LoVo (cell line): ENCODE measurements around the gene SLC24A3.

Source experiments
- DNase-seq: peaks from one replicate; pipeline ENCODE4 v3.0.0-alpha.2; 2016; ENCODE audit warnings: low spot score

Gene SLC24A3

DNA sequence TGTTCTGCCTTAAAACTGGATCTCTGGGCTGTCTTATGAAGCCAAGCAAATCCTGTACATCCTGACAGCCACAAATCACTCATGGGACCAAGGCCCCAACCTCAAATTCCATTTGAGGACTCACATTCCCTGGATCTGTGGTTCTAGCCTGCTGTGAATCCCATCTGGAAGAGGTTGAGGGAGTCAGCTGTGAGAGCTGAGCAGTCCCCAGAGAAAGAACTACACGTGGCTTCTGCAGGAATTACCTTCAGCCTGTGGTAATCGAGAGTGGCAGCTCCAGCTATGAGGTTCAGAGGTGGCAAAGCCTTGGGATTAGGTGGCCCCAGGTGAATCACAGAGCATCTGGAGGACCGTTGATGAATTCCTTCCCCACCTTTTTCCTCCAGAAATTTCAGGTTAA, 245.2 kb downstream of the SLC24A3 start:
- DNase-seq: no peak

DNA sequence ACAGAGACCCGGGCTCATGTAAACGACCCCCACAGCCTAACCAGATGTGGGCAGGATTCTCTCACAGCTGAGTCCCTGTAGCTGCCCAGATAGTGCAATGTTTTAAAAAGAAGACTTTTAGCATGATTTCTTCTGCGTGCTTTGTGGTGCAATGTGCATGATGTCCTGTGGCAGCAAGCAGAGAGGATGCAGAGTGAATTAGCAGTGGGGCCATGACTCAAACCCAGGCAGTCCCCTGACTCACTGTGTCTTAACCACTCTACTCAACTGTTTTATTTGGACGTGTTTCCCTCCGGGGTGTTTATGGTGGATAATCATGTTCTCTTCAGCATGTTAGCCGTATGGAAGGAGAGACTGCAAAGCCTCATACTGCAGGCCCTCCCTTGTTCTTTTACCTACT, 247.9 kb downstream of the SLC24A3 start:
- no peak for DNase-seq

DNA sequence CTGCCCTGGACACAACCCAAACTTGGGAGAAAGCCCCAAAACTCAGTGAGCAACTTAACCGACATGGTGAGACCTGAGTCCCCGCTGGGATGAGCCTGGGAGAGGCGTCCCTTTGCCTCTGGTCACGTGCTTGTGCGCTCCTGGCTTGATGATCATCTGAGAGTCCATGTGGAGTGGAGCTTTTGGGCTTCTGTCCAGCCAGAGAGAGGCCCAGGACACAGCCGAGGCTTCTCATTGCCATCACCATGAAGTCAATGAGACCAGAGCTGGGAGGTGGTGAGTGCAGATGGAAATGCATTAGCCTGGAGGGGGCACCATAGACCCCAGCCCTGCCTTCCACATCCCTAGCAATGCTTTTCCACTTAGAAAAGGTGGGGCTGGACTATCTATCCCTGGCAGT, 250.0 kb downstream of the SLC24A3 start:
- DNase-seq: no peak

- DNase-seq: no peak
Measured at GRCh38 chr20:19463597-19463996, 251.2 kb downstream of the SLC24A3 start.

- DNase-seq: no peak
Measured at GRCh38 chr20:19465536-19465935, 253.1 kb downstream of the SLC24A3 start.

DNA sequence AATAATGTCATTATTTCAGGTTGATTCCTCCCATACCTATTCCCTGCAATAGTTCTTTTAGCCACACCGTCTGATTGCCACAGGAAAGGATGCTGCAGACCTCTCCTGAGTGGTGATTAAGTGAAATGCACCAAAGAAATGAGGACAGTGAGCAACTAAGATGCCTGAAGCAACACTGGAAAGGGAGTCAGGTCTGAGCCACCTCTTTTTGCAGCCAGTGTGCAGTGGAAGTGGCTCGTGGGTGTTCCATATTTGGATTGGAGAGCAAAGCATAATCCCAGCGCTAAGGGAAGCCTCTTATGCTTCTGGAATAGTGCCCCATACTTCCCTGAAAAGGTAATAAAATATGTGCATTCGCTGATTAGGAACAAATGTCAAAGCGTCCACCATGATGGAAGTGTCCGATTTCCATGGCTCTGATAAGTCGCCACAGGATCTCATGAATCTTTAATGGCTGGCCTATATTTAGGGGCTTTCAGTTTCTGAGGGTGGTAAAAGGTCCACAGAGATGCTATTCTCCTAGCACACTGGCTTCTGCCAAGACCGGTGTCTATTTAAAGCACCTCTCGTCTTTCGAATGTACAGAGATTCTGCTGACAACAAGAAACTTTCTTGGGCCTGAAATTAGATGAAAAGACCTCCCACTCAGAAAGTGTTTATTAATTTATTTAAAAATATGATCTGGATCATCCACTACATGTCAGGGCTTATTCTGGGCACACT, 253.9 kb downstream of the SLC24A3 start:
- DNase-seq: no peak

GRCh38 chr20:19473216-19473921, 260.9 kb downstream of the SLC24A3 start:
- no peak for DNase-seq

GRCh38 chr20:19473922-19474286, 261.5 kb downstream of the SLC24A3 start:
- DNase-seq: no peak

- DNase-seq: no peak
Measured at GRCh38 chr20:19478320-19478895, 266.0 kb downstream of the SLC24A3 start.

GRCh38 chr20:19482726-19483125, 270.3 kb downstream of the SLC24A3 start:
- no peak for DNase-seq

- DNase-seq: no peak
Measured at GRCh38 chr20:19483309-19483708, 270.9 kb downstream of the SLC24A3 start.

DNA sequence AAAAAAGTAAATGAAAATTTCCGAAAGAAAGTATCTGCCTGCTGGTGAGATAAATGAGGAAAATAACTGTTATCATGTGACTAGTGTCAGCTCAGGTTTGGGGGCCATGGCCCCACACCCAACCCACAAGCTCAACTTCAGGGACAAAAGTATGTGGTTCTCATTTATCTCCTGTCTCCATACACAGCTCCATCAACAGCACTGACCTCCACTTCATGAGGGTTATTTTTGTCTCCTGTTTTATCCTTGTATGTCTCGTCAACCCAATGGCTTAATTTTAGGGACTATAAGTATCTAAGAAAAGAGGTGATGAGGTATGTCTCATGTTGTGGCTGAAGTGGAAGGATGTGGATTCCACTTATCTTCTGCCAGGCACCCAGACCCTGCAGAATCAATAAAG, 274.0 kb downstream of the SLC24A3 start:
- no peak for DNase-seq

DNA sequence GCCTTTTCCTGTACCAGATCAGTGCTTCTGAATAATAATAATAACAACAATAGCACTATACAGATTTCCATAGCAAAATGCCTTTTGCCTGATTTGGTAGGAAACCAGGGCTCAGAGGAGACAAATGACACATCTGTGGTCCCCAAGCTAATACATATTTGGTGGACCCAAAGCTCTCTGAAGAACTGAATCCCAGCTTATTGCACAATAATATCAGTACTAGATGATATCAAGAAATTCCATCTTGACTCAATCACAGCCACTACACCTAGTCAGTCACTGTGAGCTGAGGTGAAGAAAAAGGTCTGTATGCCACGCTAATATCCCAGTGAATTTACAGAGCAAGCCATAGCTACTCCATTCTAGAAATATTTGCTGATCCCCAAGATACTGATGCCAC, 275.0 kb downstream of the SLC24A3 start:
- no peak for DNase-seq

GRCh38 chr20:19491241-19491640, 278.8 kb downstream of the SLC24A3 start:
- no peak for DNase-seq

GRCh38 chr20:19492116-19492515, 279.7 kb downstream of the SLC24A3 start:
- DNase-seq: no peak

GRCh38 chr20:19492687-19493336, 280.4 kb downstream of the SLC24A3 start:
- DNase-seq: no peak

DNA sequence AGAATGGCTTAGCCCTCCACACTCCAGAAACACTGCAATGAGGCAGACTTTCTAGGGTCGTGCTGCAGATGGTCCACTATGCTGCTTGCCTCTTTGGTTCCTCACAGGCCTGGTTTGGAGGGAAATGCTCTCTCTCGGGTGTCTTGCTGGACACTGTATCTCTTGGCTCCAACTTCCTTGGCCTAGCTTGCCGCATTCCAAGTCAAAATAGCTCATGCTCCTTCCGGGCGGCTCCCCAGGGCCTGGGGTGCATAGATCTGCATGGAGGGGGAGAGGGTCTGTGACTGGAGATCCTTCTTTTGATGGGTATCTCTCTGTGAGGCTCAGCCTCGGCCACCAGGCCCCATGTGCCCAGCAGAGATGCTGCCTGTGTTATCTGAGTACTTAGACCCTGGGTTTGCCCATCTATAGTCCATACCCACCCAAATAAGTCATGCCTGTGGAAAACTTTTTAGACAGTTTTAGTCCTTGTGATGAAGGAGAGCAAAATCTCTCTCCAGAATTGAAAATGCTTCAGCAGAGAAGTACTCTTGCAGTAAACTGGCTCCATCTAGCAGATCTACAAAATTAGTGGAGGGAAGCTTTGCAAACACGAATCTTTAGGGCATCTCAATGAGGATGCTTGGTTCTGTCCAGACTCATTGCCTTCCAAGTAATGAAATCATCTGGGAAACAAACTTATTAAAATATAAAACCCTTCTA, 281.5 kb downstream of the SLC24A3 start:
- DNase-seq: no peak

- DNase-seq: no peak
Measured at GRCh38 chr20:19495905-19496703, 283.7 kb downstream of the SLC24A3 start.

DNA sequence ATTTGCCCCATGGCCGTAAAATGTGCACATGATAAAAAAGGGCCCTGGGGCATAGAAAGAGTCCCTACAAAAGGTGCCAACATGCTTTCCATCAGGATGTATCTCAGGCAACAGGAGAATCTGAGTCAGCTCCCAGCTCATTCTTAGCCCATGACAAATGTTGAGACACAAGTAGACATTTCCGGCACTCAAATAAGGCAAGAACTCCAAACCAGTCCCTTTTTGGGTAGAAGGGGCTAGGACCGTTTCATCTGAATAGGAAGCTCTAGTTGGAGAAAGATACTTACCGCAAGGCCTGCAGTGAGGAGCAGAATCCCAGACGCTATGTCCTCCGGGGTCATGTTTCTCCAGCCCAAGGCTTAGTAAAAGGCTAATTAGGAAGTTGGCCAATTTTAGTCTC, 284.6 kb downstream of the SLC24A3 start:
- DNase-seq: no peak

- no peak for DNase-seq
Measured at GRCh38 chr20:19498756-19499155, 286.3 kb downstream of the SLC24A3 start.

- DNase-seq: no peak
Measured at GRCh38 chr20:19501476-19502115, 289.2 kb downstream of the SLC24A3 start.
